ENCODE measurements around the gene C1orf185. TPM values are rescaled to one million over a fixed set of nuclear protein-coding genes. Genes with fewer than 3 reads are reported as not detected.

Gene C1orf185
- total RNA-seq = not detected

DNA sequence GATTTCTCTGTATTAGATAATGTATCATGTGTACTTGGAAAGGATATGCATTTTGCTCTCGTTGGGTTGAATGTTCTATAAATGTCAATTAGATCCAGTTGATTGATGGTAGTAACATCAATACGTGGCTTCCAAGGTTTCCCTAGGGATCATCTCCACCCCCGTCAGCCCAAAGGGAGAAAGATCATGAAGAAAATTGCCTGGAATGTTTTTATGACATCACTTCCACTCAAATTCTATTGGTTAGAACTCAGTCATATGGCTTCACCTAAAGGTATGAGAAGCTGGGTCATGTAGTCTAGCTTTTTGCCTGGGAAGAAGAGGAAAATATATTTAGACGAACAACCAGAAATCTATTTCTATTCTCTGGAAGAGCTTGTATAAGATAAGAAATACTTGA, at the start of gene C1orf185:
Gene C1orf185, plus strand, starts transcription at position 253 of the 400 bp plus-strand sequence. Its CDS starts 6 bp downstream, at position 259.
- Histone ChIP-seq H3K4me3 (ENCODE audit: low read length) (no peak within 1 kb of the TSS), H3K27me3 (ENCODE audit: insufficient read depth, low read length) (peaks cover 6% of the 10 kb centered on the region), H3K4me1 (ENCODE audit: insufficient read depth, low read length) (no peaks in the 10 kb centered on the region), H3K9me3 (ENCODE audit: low read depth, low read length) (no peaks in the 10 kb centered on the region)

DNA sequence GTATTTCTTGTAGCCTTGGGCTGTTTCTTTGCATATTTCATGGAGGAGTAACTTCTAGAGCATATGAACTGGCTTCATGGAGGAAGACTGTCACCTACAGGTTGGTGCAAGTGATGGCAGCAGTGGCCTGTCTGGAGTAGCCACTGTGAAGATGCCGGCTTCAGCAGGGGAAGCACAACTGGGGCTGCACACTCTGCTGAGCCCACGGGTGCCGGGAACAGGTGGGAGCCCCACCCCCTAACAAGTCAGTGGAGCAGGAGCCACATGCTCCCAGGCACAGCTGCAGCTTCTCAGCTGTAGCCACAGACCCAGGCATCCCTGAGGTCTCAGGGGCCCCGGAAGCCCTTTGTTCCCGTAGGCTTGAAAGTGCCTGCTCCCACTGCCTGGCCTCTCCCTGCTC, 43.2 kb upstream of the C1orf185 start:
- no peak overlapping the region for H3K4me3 ChIP-seq (ENCODE audit: low read length)
- no peaks in the 10 kb centered on the region for H3K27me3 ChIP-seq (ENCODE audit: insufficient read depth, low read length)

DNA sequence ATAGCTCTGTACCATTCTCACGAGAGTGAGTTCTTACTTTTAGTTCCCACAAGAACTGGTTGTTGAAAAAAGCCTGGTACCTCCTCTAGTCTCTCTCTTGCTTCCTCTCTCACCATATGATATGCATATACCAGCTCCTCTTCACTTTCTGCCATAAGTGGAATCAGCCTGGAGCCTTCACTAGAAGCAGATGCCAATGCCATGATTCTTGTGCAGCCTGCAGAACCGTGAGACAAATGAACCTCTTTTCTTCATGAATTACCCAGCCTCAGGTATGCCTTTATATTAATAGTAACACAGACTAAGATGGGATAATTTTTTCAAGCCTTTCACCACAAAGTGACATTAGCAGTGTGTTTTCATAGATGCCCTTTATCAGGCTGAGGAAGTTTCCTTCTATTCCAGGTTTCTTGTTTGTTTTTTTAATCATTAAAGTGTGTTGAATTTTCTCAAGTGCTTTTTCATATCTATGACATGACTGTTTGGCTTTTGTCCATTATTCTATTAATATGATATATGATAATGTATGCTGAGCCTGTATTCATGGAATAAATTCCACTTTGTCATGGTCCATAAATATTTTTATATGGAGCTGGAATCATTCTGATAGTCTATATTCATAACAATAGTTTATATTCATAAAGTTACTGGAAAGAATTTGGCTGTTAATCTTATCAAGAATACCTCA, 40.7 kb upstream of the C1orf185 start:
- H3K9me3 ChIP-seq (ENCODE audit: low read depth, low read length) = no peaks in the 10 kb centered on the region

More for the DNA sequence above, 43.2 kb upstream of the C1orf185 start:
- Histone ChIP-seq H3K4me1 (ENCODE audit: insufficient read depth, low read length) (no peaks in the 10 kb centered on the region), H3K9me3 (ENCODE audit: low read depth, low read length) (no peaks in the 10 kb centered on the region)

DNA sequence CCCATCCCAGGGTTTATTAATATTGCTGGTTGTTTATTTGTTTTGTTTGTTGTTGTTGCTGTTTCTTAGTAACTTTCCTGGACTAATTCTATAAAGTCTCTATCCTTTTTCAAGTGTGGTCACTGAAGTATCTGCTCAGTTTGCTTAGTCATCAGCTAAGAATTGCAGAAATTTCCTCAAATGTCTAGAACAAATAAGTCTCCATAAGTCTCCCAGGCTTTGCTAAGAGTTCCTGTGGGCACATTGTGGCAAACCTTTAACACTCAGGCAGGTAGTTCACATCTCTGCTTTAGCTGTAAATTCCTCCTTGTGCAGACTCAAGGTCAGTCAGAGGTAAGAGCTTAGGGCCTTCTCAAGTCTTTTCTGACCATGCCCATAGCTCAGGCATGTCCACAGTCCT, 38.9 kb upstream of the C1orf185 start:
- Histone ChIP-seq H3K27me3 (ENCODE audit: insufficient read depth, low read length) (no peaks in the 10 kb centered on the region), H3K4me3 (ENCODE audit: low read length) (no peak overlapping the region), H3K9me3 (ENCODE audit: low read depth, low read length) (no peaks in the 10 kb centered on the region), H3K4me1 (ENCODE audit: insufficient read depth, low read length) (no peaks in the 10 kb centered on the region)

More for the DNA sequence above, 40.7 kb upstream of the C1orf185 start:
- Histone ChIP-seq H3K4me1 (ENCODE audit: insufficient read depth, low read length) (no peaks in the 10 kb centered on the region), H3K27me3 (ENCODE audit: insufficient read depth, low read length) (no peaks in the 10 kb centered on the region), H3K4me3 (ENCODE audit: low read length) (no peak overlapping the region)

DNA sequence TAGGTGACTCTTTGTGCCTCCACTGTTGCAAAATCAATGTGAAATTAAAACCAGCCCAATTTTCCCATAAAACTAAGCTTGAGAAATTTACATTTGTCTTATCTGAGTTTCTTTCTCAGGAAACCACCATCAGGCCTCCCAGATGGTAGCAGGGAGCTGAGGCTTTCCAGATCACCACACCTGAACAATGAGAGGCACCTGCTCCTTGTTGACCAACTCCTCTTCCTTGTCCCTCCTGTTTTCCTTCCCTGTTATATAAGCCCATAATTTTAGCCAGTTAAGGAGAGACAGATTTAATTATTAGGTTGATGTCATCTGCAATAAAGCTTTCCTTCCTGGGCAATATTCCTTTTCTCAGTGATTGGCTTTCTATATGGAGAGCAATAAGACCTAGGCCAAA, 32.0 kb upstream of the C1orf185 start:
- no peaks in the 10 kb centered on the region for H3K9me3 ChIP-seq (ENCODE audit: low read depth, low read length)
- no peak overlapping the region for H3K4me3 ChIP-seq (ENCODE audit: low read length)
- no peaks in the 10 kb centered on the region for H3K27me3 ChIP-seq (ENCODE audit: insufficient read depth, low read length)
- no peaks in the 10 kb centered on the region for H3K4me1 ChIP-seq (ENCODE audit: insufficient read depth, low read length)

DNA sequence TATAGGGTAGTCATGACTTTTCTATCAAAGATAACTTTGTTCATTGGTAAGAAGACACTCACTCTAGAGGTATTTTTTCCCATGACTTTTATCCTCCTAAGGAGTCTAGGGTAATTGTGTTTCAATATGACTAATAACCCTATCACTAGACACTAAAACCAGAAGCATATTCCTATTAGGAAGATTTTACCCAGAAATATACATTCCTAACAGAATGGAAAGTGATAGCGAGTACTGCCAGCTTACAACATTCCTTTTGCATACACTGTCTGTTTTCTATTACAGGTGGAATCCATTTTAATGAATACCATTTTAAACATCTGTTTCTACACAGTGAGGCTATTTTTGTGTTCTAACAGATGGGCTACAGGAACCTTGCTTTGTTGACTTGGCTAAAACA, 31.4 kb upstream of the C1orf185 start:
- H3K4me1 ChIP-seq (ENCODE audit: insufficient read depth, low read length) = no peaks in the 10 kb centered on the region
- no peak overlapping the region for H3K4me3 ChIP-seq (ENCODE audit: low read length)

DNA sequence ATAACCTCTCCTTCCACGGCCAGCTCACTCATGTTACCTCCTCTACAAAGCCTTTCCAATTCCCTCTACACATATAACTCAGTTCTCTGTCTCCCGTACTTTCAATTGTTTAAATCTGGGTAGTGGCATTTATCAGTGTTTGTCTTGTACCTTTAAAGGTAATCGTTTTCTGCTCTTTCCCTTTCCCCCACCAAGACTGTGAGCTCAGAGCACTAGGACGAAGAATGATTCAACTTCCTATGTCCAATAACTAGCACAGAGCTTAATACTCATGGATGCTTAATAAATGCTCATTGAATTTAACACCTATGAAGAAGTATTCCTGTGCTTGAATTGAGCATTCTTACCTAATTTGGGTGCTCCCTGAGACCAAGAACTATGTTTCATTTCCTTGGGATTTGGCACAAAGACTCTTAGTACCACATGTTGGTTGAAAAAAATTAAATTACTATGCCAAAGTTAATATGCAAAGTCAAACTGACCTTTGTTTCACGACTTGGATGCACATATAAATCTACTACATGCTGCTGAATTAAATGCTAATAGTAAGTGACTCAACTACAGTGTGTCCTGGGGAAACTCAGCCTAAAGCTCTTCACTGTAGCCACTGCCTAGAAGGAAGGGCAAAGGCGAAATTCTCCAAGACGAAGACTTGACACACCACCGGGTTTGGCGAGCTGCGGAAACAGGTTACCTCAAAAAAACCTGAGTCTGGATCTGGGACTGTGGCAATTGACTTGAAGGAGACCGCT, 30.6 kb upstream of the C1orf185 start:
- Histone ChIP-seq H3K4me3 (ENCODE audit: low read length) (no peak overlapping the region), H3K27me3 (ENCODE audit: insufficient read depth, low read length) (peaks cover 6% of the 10 kb centered on the region), H3K9me3 (ENCODE audit: low read depth, low read length) (no peaks in the 10 kb centered on the region), H3K4me1 (ENCODE audit: insufficient read depth, low read length) (no peaks in the 10 kb centered on the region)

More for the DNA sequence above, 31.4 kb upstream of the C1orf185 start:
- H3K9me3 ChIP-seq (ENCODE audit: low read depth, low read length) = no peaks in the 10 kb centered on the region
- H3K27me3 ChIP-seq (ENCODE audit: insufficient read depth, low read length) = no peaks in the 10 kb centered on the region

DNA sequence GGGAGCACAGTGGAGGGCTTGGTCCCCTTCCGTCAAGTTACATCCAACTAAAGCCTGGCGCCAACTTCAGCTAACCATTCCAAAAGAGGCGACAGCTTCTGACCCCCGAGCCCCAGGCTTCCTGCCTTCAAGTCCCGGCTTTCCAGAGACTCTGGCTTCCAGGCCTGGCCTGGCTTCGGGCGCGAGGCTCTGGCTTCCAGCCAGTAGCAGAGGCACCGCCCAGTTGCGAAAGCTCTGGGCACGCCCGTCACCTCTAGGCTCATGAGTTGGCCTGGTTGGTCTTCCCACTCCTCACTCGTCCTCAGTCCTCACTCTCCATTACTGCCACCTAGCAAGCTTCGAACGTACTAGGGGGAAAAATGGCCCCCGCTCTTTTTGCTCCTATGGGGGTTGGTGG, 30.0 kb upstream of the C1orf185 start:
- Histone ChIP-seq H3K4me1 (ENCODE audit: insufficient read depth, low read length) (no peaks in the 10 kb centered on the region), H3K9me3 (ENCODE audit: low read depth, low read length) (no peaks in the 10 kb centered on the region), H3K4me3 (ENCODE audit: low read length) (no peak overlapping the region), H3K27me3 (ENCODE audit: insufficient read depth, low read length) (peaks cover 9% of the 10 kb centered on the region)

DNA sequence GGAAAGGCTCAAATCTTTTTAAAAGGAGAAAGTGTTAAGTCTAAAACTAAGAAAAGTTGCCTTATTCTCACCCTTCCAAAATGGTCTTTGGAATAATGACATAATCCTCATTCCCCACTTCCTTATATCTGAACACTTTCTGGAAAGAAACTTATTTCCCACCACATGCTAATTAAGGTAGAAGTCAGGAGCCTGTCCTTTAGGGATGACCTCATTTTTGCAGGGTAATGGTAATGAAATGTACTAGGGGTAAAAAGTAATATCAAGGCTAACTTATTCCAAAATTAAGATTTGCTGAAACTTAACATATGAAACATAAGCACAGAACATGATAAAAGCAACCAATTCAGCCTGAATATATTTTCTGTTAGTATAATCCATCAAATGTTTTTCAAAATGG, 29.4 kb upstream of the C1orf185 start:
- H3K27me3 ChIP-seq (ENCODE audit: insufficient read depth, low read length) = peaks cover 9% of the 10 kb centered on the region
- no peaks in the 10 kb centered on the region for H3K9me3 ChIP-seq (ENCODE audit: low read depth, low read length)
- no peak overlapping the region for H3K4me3 ChIP-seq (ENCODE audit: low read length)
- no peaks in the 10 kb centered on the region for H3K4me1 ChIP-seq (ENCODE audit: insufficient read depth, low read length)

DNA sequence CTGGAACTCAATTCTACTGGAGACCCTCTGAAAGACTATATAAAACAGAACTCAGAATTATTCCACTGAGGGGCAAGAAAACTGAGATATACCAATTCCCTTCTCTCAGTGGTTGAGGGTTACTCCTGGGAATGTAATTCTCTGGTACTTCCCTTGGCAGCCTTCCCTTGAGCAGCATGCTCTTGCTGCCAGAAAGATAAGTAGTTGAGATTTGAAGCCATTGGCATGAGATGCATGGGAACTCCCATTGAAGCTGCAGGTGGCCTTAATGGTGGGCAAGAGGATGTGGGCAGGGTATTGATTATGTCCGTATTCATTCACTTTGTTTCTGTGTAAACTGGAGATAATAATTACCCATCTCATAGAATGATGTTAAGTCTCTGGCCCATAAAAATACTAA, 28.6 kb upstream of the C1orf185 start:
- peaks cover 9% of the 10 kb centered on the region for H3K27me3 ChIP-seq (ENCODE audit: insufficient read depth, low read length)
- H3K4me1 ChIP-seq (ENCODE audit: insufficient read depth, low read length) = no peaks in the 10 kb centered on the region
- no peaks in the 10 kb centered on the region for H3K9me3 ChIP-seq (ENCODE audit: low read depth, low read length)
- H3K4me3 ChIP-seq (ENCODE audit: low read length) = no peak overlapping the region

DNA sequence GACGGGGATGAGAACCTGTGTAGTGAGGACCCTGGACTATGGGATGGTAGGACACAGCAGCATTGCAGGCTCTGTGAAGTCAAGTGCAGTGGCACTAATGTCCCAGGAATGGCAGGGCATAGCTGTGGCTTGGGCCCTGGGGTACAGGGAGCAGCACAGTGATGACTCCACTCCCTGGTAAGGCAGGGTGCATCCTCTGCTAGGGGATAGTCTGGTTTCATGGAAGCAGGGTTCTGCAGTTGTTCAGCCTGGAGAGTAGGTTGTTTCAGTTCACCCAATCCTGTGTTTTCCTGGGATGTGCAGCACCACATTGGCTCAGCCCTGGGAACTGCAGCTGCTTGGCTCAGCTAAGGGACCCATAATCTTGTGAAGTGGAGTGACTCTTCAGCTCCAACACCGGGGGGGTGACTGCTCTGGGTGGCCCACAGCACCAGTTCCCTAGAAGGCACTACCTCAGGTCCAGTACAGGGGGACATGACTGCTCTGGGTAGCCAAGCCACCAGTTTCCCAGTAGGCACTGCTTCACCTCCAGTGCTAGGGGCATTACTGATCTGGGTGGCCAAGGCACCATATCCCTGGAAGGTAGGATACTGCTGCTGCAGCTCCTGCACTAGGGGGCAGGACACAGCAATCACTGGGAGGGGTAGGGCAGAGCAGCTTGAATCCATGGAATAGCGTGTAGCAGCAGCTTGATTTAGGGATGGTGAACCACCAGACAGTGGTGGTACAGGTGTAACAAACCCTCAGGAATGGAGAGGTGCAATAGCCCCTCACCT, 15.3 kb upstream of the C1orf185 start:
- H3K27me3 ChIP-seq (ENCODE audit: insufficient read depth, low read length) = peaks cover 26% of the 10 kb centered on the region
- no peak overlapping the region for H3K4me3 ChIP-seq (ENCODE audit: low read length)
- H3K9me3 ChIP-seq (ENCODE audit: low read depth, low read length) = no peaks in the 10 kb centered on the region
- no peaks in the 10 kb centered on the region for H3K4me1 ChIP-seq (ENCODE audit: insufficient read depth, low read length)

DNA sequence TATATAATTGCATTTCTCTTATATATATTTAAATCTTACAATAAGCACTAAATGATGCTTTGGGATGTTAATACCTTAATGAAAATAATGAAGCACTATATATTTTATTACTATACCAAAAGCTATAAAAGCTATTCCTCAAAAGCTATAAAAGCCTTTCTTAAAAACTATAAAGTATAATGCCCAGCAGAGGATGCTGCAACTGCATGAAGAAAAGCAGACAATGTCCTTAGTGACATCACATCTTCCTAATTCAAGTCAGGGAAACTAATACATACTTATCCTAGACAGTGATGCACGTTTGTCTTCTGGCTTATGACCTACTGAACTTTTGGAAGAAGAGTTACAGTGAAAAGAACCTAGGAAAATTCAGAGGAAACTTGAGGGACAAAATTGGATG, 13.6 kb upstream of the C1orf185 start:
- H3K4me1 ChIP-seq (ENCODE audit: insufficient read depth, low read length) = no peaks in the 10 kb centered on the region

DNA sequence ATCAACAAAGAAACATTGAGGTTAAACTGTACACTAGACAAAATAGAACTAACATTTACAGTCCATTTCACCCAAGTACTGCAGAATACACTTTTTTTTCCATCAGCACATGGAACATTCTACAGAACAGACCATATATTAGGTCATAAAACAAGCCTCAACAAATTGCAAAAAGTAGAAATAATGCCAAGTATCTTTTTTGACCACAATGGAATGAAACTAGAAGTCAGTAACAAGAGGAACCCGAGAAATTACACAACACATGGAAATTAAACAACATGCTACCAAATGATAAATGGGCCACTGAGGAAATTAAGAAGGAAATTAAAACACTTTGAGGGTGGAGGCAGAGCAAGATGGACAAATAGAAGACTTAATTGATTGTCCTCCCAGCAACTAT, 8.4 kb upstream of the C1orf185 start:
- H3K4me3 ChIP-seq (ENCODE audit: low read length) = no peak overlapping the region
- H3K9me3 ChIP-seq (ENCODE audit: low read depth, low read length) = no peaks in the 10 kb centered on the region
- H3K4me1 ChIP-seq (ENCODE audit: insufficient read depth, low read length) = peaks cover 6% of the 10 kb centered on the region
- peaks cover 20% of the 10 kb centered on the region for H3K27me3 ChIP-seq (ENCODE audit: insufficient read depth, low read length)

More for the DNA sequence above, 13.6 kb upstream of the C1orf185 start:
- Histone ChIP-seq H3K9me3 (ENCODE audit: low read depth, low read length) (no peaks in the 10 kb centered on the region), H3K27me3 (ENCODE audit: insufficient read depth, low read length) (peaks cover 25% of the 10 kb centered on the region), H3K4me3 (ENCODE audit: low read length) (no peak overlapping the region)

DNA sequence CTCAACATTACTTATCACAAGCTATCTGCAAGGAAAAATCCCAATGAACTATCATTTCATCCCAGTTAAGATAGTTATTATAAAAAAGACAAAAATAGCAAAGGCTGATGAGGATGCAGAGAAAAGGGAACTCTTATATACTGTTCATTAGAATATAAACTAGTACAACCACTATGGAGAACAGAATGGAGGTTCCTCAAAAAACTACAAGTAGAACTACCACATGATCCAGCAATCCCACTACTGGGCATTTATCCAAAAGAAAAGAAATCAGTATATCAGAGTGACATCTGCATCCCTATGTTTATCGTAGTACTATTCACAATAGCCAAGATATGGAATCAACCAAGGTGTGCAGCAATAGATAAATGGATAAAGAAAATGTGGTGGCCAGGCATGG, 4.9 kb upstream of the C1orf185 start:
- no peaks in the 10 kb centered on the region for H3K9me3 ChIP-seq (ENCODE audit: low read depth, low read length)
- peaks cover 6% of the 10 kb centered on the region for H3K4me1 ChIP-seq (ENCODE audit: insufficient read depth, low read length)
- peaks cover 15% of the 10 kb centered on the region for H3K27me3 ChIP-seq (ENCODE audit: insufficient read depth, low read length)
- no peak overlapping the region for H3K4me3 ChIP-seq (ENCODE audit: low read length)

DNA sequence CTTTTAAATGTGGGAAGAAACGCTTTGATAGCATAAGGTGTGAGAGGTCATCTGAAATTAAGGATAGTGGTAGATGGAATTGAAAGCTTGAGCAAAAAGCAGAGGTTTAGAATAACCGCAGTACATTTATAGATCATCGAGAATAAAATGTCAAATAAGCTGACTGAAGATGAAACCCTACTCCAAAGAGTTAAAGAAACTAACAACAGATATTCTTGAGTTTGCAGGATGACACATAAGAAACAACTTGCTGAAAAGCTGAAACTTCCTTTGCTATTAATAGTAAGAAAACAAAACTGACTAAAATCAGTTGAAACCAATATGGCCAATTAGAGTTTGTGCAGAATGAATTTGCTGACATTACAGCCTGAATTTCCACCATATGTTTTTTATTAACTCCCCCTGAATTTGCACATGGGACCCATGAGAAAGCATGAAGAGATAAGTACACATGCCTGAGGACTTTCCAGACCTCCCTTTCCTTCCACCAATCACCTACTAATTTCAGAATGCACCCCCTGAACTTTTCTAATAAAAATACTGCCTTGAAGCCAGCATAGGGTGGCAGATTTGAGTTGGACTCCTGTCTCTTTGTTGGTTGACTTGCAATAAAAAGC, 1.7 kb upstream of the C1orf185 start:
- no peaks in the 10 kb centered on the region for H3K9me3 ChIP-seq (ENCODE audit: low read depth, low read length)
- H3K27me3 ChIP-seq (ENCODE audit: insufficient read depth, low read length) = peaks cover 12% of the 10 kb centered on the region
- H3K4me3 ChIP-seq (ENCODE audit: low read length) = no peak overlapping the region
- no peaks in the 10 kb centered on the region for H3K4me1 ChIP-seq (ENCODE audit: insufficient read depth, low read length)

Data from mononuclear cell (primary cell).